Measurements from ENCODE around the gene TTC19.

GRCh38 chr17:16036261-16036660 is 36.6 kb downstream of the TTC19 start:
- TF ChIP-seq CTCF (IDR thresholded peaks at IDR 0.05; ENCODE audit: low read depth, low read length, missing input control) (no peak), MAX (IDR thresholded peaks at IDR 0.05) (no peak), GABPA (IDR thresholded peaks at IDR 0.05 in 1 of 2, conservative IDR thresholded peaks at IDR 0.05 in 1 of 2) (no peak), NR2F2 (IDR thresholded peaks at IDR 0.05) (no peak), YY1 (IDR thresholded peaks at IDR 0.05) (no peak)

Data from liver (tissue), 3 donors.